ENCODE results near the gene FEM1B.
A peak's percentile ranks its signal among the peaks of the same experiment; 100 is the strongest.

The FEM1B gene

GRCh38 chr15:68339481-68339880 is 61.9 kb downstream of the FEM1B start:
- no peak for TF ChIP-seq CTCF (conservative IDR thresholded peaks at IDR 0.05; ENCODE audit: low read depth, low read length)

GRCh38 chr15:68340726-68341671 is 63.5 kb downstream of the FEM1B start:
- no peak overlapping the region for H3K4me3 ChIP-seq (ENCODE audit: low read depth, low read length)
- no peak for TF ChIP-seq CTCF (conservative IDR thresholded peaks at IDR 0.05; ENCODE audit: low read depth, low read length)
- peak; percentile 79 for DNase-seq (ENCODE audit: low read depth)

More at GRCh38 chr15:68339481-68339880, 61.9 kb downstream of the FEM1B start:
- H3K4me3 ChIP-seq (ENCODE audit: low read depth, low read length): no peak overlapping the region
- no peak for DNase-seq (ENCODE audit: low read depth)

GRCh38 chr15:68341760-68342725 is 64.5 kb downstream of the FEM1B start:
- TF ChIP-seq CTCF (conservative IDR thresholded peaks at IDR 0.05; ENCODE audit: low read depth, low read length): no peak
- peak; percentile 66 for DNase-seq (ENCODE audit: low read depth)
- H3K4me3 ChIP-seq (ENCODE audit: low read depth, low read length): no peak overlapping the region

- H3K4me3 ChIP-seq (ENCODE audit: low read depth, low read length): no peak overlapping the region
- no peak for DNase-seq (ENCODE audit: low read depth)
These were observed 66.2 kb downstream of the FEM1B start for GRCh38 chr15:68343579-68344225.

GRCh38 chr15:68344600-68344999 is 67.1 kb downstream of the FEM1B start:
- DNase-seq (ENCODE audit: low read depth): no peak
- TF ChIP-seq CTCF (conservative IDR thresholded peaks at IDR 0.05; ENCODE audit: low read depth, low read length): no peak
- no peak overlapping the region for H3K4me3 ChIP-seq (ENCODE audit: low read depth, low read length)

More at GRCh38 chr15:68343579-68344225, 66.2 kb downstream of the FEM1B start:
- TF ChIP-seq CTCF (conservative IDR thresholded peaks at IDR 0.05; ENCODE audit: low read depth, low read length): no peak

Measured in choroid plexus epithelial cell (primary cell).